Measurements from ENCODE around the gene U2AF2.

U2AF2 gene

GRCh38 chr19:55642153-55643002 lies 12.5 kb upstream of the U2AF2 start:
- no peak for DNase-seq
- H3K9me3 Mint-ChIP-seq, result peaks cover 0 to 2% of the 10 kb centered on the region in 2 donors
- peaks cover 41% of the 10 kb centered on the region for H3K36me3 Mint-ChIP-seq (ENCODE audit: insufficient read depth)

GRCh38 chr19:55643003-55643886 lies 11.6 kb upstream of the U2AF2 start, which contains the start of gene ZNF581:
Gene ZNF581 (plus strand): TSS chr19:55643649. CDS start chr19:55644572, 923 bp downstream.
- ATAC-seq (replicated peaks), result peak; percentile 55
- H3K27me3 Mint-ChIP-seq, result no peaks in the 10 kb centered on the region
- H3K4me3 Mint-ChIP-seq, result peak within 1 kb of the TSS; percentile 84 to 93
- H3K27ac Mint-ChIP-seq, result peak within 1 kb of the TSS; percentile 87 to 91
- peak; percentile 69 to 76 (median 70) for DNase-seq
- peaks cover 37% of the 10 kb centered on the region for H3K36me3 Mint-ChIP-seq (ENCODE audit: insufficient read depth)
- H3K9me3 Mint-ChIP-seq, result peaks cover 0 to 2% of the 10 kb centered on the region in 2 donors
- H3K4me1 Mint-ChIP-seq (ENCODE audit: low read depth in 2 of 2), result peaks cover 41 to 42% of the 10 kb centered on the region in 2 donors

More at GRCh38 chr19:55642153-55643002, 12.5 kb upstream of the U2AF2 start:
- peaks cover 44 to 51% of the 10 kb centered on the region in 2 donors for H3K4me1 Mint-ChIP-seq (ENCODE audit: low read depth in 2 of 2)
- H3K27ac Mint-ChIP-seq, result peak overlapping the region; percentile 87 to 91
- peak overlapping the region; percentile 84 to 93 for H3K4me3 Mint-ChIP-seq
- peak; percentile 13 for ATAC-seq (replicated peaks)
- H3K27me3 Mint-ChIP-seq, result no peaks in the 10 kb centered on the region

- Mint-ChIP-seq H3K4me1 (ENCODE audit: low read depth in 2 of 2) (peaks cover 44 to 45% of the 10 kb centered on the region in 2 donors), H3K36me3 (ENCODE audit: insufficient read depth) (peaks cover 40% of the 10 kb centered on the region), H3K4me3 (peak overlapping the region; percentile 84 to 93), H3K27ac (peak overlapping the region; percentile 84 to 91), H3K9me3 (peaks cover 0 to 2% of the 10 kb centered on the region in 2 donors), H3K27me3 (peaks cover 0 to 3% of the 10 kb centered on the region in 2 donors)
- DNase-seq (no peak), ATAC-seq (replicated peaks) (no peak)
These were observed 11.0 kb upstream of the U2AF2 start for GRCh38 chr19:55643887-55644176.

- no peaks in the 10 kb centered on the region for H3K9me3 Mint-ChIP-seq
- no peak for DNase-seq
- peaks cover 38% of the 10 kb centered on the region for H3K36me3 Mint-ChIP-seq (ENCODE audit: insufficient read depth)
- peak overlapping the region; percentile 84 to 91 for H3K27ac Mint-ChIP-seq
- peaks cover 0 to 7% of the 10 kb centered on the region in 2 donors for H3K27me3 Mint-ChIP-seq
- peaks cover 41 to 42% of the 10 kb centered on the region in 2 donors for H3K4me1 Mint-ChIP-seq (ENCODE audit: low read depth in 2 of 2)
- ATAC-seq (replicated peaks), result no peak
- H3K4me3 Mint-ChIP-seq, result peak overlapping the region; percentile 84 to 93
These were observed 10.5 kb upstream of the U2AF2 start for GRCh38 chr19:55644191-55644833.

GRCh38 chr19:55644842-55645511 lies 9.9 kb upstream of the U2AF2 start:
- Mint-ChIP-seq H3K27me3 (peaks cover 0 to 14% of the 10 kb centered on the region in 2 donors), H3K36me3 (ENCODE audit: insufficient read depth) (peaks cover 38% of the 10 kb centered on the region), H3K4me1 (ENCODE audit: low read depth in 2 of 2) (peaks cover 41 to 45% of the 10 kb centered on the region in 2 donors), H3K9me3 (no peaks in the 10 kb centered on the region), H3K4me3 (peak overlapping the region; percentile 84 to 93), H3K27ac (peak overlapping the region; percentile 84 to 91)
- DNase-seq (no peak), ATAC-seq (replicated peaks) (no peak)

- H3K36me3 Mint-ChIP-seq (ENCODE audit: insufficient read depth), result peaks cover 32% of the 10 kb centered on the region
- peak overlapping the region; percentile 37 to 48 for H3K4me3 Mint-ChIP-seq
- no peaks in the 10 kb centered on the region for H3K9me3 Mint-ChIP-seq
- no peak overlapping the region for H3K27ac Mint-ChIP-seq
- DNase-seq (no peak), ATAC-seq (replicated peaks) (no peak)
- H3K4me1 Mint-ChIP-seq (ENCODE audit: low read depth in 2 of 2), result peaks cover 36 to 42% of the 10 kb centered on the region in 2 donors
- peaks cover 0 to 15% of the 10 kb centered on the region in 2 donors for H3K27me3 Mint-ChIP-seq
These were observed 9.3 kb upstream of the U2AF2 start for GRCh38 chr19:55645512-55645881.

GRCh38 chr19:55646889-55647731 lies 7.7 kb upstream of the U2AF2 start:
- H3K27me3 Mint-ChIP-seq, result peaks cover 0 to 15% of the 10 kb centered on the region in 2 donors
- H3K4me1 Mint-ChIP-seq (ENCODE audit: low read depth in 2 of 2), result peaks cover 25 to 32% of the 10 kb centered on the region in 2 donors
- no peaks in the 10 kb centered on the region for H3K9me3 Mint-ChIP-seq
- H3K27ac Mint-ChIP-seq, result no peak overlapping the region
- H3K36me3 Mint-ChIP-seq (ENCODE audit: insufficient read depth), result peaks cover 30% of the 10 kb centered on the region
- ATAC-seq (replicated peaks), result no peak
- no peak for DNase-seq
- peak overlapping the region; percentile 61 to 71 for H3K4me3 Mint-ChIP-seq

GRCh38 chr19:55647732-55648584 lies 6.9 kb upstream of the U2AF2 start, which contains the start of gene CCDC106:
Gene CCDC106 (plus strand): TSS chr19:55648212. CDS start chr19:55649047, 835 bp downstream.
- ATAC-seq (replicated peaks), result peak; percentile 26
- peak within 1 kb of the TSS; percentile 61 to 82 for H3K4me3 Mint-ChIP-seq
- H3K27me3 Mint-ChIP-seq, result peaks cover 0 to 15% of the 10 kb centered on the region in 2 donors
- peaks cover 27% of the 10 kb centered on the region for H3K36me3 Mint-ChIP-seq (ENCODE audit: insufficient read depth)
- H3K4me1 Mint-ChIP-seq (ENCODE audit: low read depth in 2 of 2), result peaks cover 21 to 29% of the 10 kb centered on the region in 2 donors
- H3K9me3 Mint-ChIP-seq, result no peaks in the 10 kb centered on the region
- H3K27ac Mint-ChIP-seq, result peak within 1 kb of the TSS; percentile 51 to 79
- peak in 1 of 3 experiments; percentile 17 for DNase-seq

- ATAC-seq (replicated peaks) (no peak), DNase-seq (no peak)
- Mint-ChIP-seq H3K36me3 (ENCODE audit: insufficient read depth) (peaks cover 26% of the 10 kb centered on the region), H3K4me3 (peak overlapping the region; percentile 60 to 82), H3K9me3 (no peaks in the 10 kb centered on the region), H3K27me3 (peaks cover 0 to 15% of the 10 kb centered on the region in 2 donors), H3K27ac (peak overlapping the region; percentile 51 to 79), H3K4me1 (ENCODE audit: low read depth in 2 of 2) (peaks cover 15 to 26% of the 10 kb centered on the region in 2 donors)
These were observed 6.1 kb upstream of the U2AF2 start for GRCh38 chr19:55648585-55649267.

- no peak for DNase-seq
- Mint-ChIP-seq H3K4me1 (ENCODE audit: low read depth in 2 of 2) (peaks cover 10 to 22% of the 10 kb centered on the region in 2 donors), H3K36me3 (ENCODE audit: insufficient read depth) (peaks cover 33% of the 10 kb centered on the region), H3K27ac (peak overlapping the region; percentile 19 to 51), H3K27me3 (peaks cover 0 to 15% of the 10 kb centered on the region in 2 donors), H3K4me3 (peak overlapping the region in 1 of 2 donors; percentile 82), H3K9me3 (no peaks in the 10 kb centered on the region)
- no peak for ATAC-seq (replicated peaks)
These were observed 5.3 kb upstream of the U2AF2 start for GRCh38 chr19:55649268-55650125.
